Thymus (tissue), 11 donors: Measurements from ENCODE around the gene EVPL. TPM values are rescaled to one million over a fixed set of nuclear protein-coding genes. Genes with fewer than 3 reads are reported as not detected.

Experiments
- DNase-seq, 9 donors: peaks; one replicate each; pipeline ENCODE4 v3.0.0-alpha.2; 2013; ENCODE audit warnings: low spot score in 9 of 9, low read depth in 6 of 9, missing footprints in 1 of 9
- H3K27ac ChIP-seq, 2 donors: one replicate each; pipeline ENCODE4 v1.5.1; 2013; ENCODE audit warnings: control low read depth in 1 of 2, low read depth in 1 of 2, low read length in 1 of 2, mild to moderate bottlenecking in 1 of 2, moderate library complexity in 1 of 2
- H3K27me3 ChIP-seq, 2 donors: one replicate each; pipeline ENCODE4 v1.5.1; 2013; ENCODE audit warnings: low read length in 1 of 2; ENCODE audit not compliant: control insufficient read depth in 2 of 2, insufficient read depth in 1 of 2
- H3K36me3 ChIP-seq, 2 donors: one replicate each; pipeline ENCODE4 v1.5.1; 2013; ENCODE audit warnings: low read length in 1 of 2, mild to moderate bottlenecking in 1 of 2, moderate library complexity in 1 of 2; ENCODE audit not compliant: control insufficient read depth in 2 of 2, insufficient read depth in 2 of 2
- H3K4me1 ChIP-seq, 2 donors: one replicate each; pipeline ENCODE4 v1.5.1; 2013; ENCODE audit warnings: low read length in 2 of 2; ENCODE audit not compliant: control insufficient read depth in 2 of 2, insufficient read depth in 2 of 2
- H3K4me3 ChIP-seq, 2 donors: one replicate each; pipeline ENCODE4 v1.5.1; 2013; ENCODE audit warnings: low read length in 2 of 2, control low read depth in 1 of 2, mild to moderate bottlenecking in 1 of 2
- H3K9me3 ChIP-seq, 2 donors: one replicate each; pipeline ENCODE4 v1.5.1; 2013; ENCODE audit warnings: low read length in 1 of 2, mild to moderate bottlenecking in 1 of 2; ENCODE audit not compliant: control insufficient read depth in 2 of 2, insufficient read depth in 1 of 2
- WGBS: extraction: QIAGEN DNeasy Blood & Tissue Kit; methylation state at CpG from one replicate; pipeline ENCODE4 v1.1.7; 2013; 5-methylcytosine and 5-hydroxymethylcytosine counted together
- polyA plus RNA-seq: library from polyadenylated mRNA; stranded (reverse); fragments of 200-250 nt; gene quantifications from one replicate; pipeline ENCODE4 v1.2.3, GENCODE V29; 2013
- total RNA-seq: library from RNA; stranded (reverse); fragments of 120-200 nt; gene quantifications from one replicate; pipeline ENCODE4 v1.2.4, GENCODE V29; 2013
- donor health status: healthy.

The EVPL gene
- total and polyA plus RNA-seq, 2 donors: 0.33 to 3.9 TPM

GRCh38 chr17:76007131-76007849, 19.8 kb downstream of the EVPL start:
- WGBS: 97% methylated on average over 39 of the region's 39 CpGs
- DNase-seq: no peak
- peaks cover 3 to 6% of the 10 kb centered on the region in 2 donors for H3K36me3 ChIP-seq
- no peak overlapping the region for H3K4me3 ChIP-seq
- H3K9me3 ChIP-seq: no peaks in the 10 kb centered on the region
- peaks cover 0 to 10% of the 10 kb centered on the region in 2 donors for H3K4me1 ChIP-seq
- no peaks in the 10 kb centered on the region for H3K27me3 ChIP-seq
- H3K27ac ChIP-seq: no peak overlapping the region

GRCh38 chr17:76005263-76006149, 21.6 kb downstream of the EVPL start:
- no peak overlapping the region for H3K4me3 ChIP-seq
- peak overlapping the region in 1 of 2 donors; percentile 5 for H3K27ac ChIP-seq
- 72% methylated on average over 16 of the region's 16 CpGs for WGBS
- peaks cover 3 to 6% of the 10 kb centered on the region in 2 donors for H3K36me3 ChIP-seq
- H3K27me3 ChIP-seq: no peaks in the 10 kb centered on the region
- peaks cover 0 to 10% of the 10 kb centered on the region in 2 donors for H3K4me1 ChIP-seq
- peak; percentile 46 to 86 (median 67) for DNase-seq
- H3K9me3 ChIP-seq: no peaks in the 10 kb centered on the region

GRCh38 chr17:76004750-76005262, 22.3 kb downstream of the EVPL start:
- no peaks in the 10 kb centered on the region for H3K9me3 ChIP-seq
- H3K27me3 ChIP-seq: no peaks in the 10 kb centered on the region
- no peak for DNase-seq
- peaks cover 3 to 6% of the 10 kb centered on the region in 2 donors for H3K36me3 ChIP-seq
- 98% methylated on average over 8 of the region's 8 CpGs for WGBS
- no peak overlapping the region for H3K4me3 ChIP-seq
- H3K4me1 ChIP-seq: peaks cover 0 to 10% of the 10 kb centered on the region in 2 donors
- H3K27ac ChIP-seq: peak overlapping the region in 1 of 2 donors; percentile 5

GRCh38 chr17:76003915-76004314, 23.2 kb downstream of the EVPL start:
- peaks cover 0 to 10% of the 10 kb centered on the region in 2 donors for H3K4me1 ChIP-seq
- no peaks in the 10 kb centered on the region for H3K9me3 ChIP-seq
- WGBS: 96% methylated on average over 6 of the region's 6 CpGs
- no peak overlapping the region for H3K4me3 ChIP-seq
- no peak for DNase-seq
- peaks cover 3 to 6% of the 10 kb centered on the region in 2 donors for H3K36me3 ChIP-seq
- H3K27ac ChIP-seq: no peak overlapping the region
- no peaks in the 10 kb centered on the region for H3K27me3 ChIP-seq

GRCh38 chr17:76002100-76002499, 25.0 kb downstream of the EVPL start:
- Histone ChIP-seq H3K27ac (no peak overlapping the region), H3K27me3 (no peaks in the 10 kb centered on the region), H3K9me3 (peaks cover 1% of the 10 kb centered on the region in 2 donors), H3K36me3 (peaks cover 3 to 6% of the 10 kb centered on the region in 2 donors), H3K4me3 (no peak overlapping the region), H3K4me1 (peaks cover under 1 to 15% of the 10 kb centered on the region in 2 donors)
- WGBS: 98% methylated on average over 12 of the region's 12 CpGs
- DNase-seq: no peak

GRCh38 chr17:76000755-76001521, 26.2 kb downstream of the EVPL start, which contains the start of gene CDK3:
Gene CDK3 (plus strand): TSS chr17:76000855. CDS start chr17:76001426, 571 bp downstream.
- peaks cover 3 to 6% of the 10 kb centered on the region in 2 donors for H3K36me3 ChIP-seq
- WGBS: 96% methylated on average over 21 of the region's 21 CpGs
- H3K27me3 ChIP-seq: no peaks in the 10 kb centered on the region
- H3K9me3 ChIP-seq: peaks cover 1 to 5% of the 10 kb centered on the region in 2 donors
- no peak within 1 kb of the TSS for H3K4me3 ChIP-seq
- H3K4me1 ChIP-seq: peaks cover 5 to 20% of the 10 kb centered on the region in 2 donors
- H3K27ac ChIP-seq: no peak within 1 kb of the TSS
- no peak for DNase-seq

GRCh38 chr17:76000016-76000754, 26.9 kb downstream of the EVPL start:
- WGBS: 85% methylated on average over 31 of the region's 31 CpGs
- Histone ChIP-seq H3K4me3 (no peak overlapping the region), H3K9me3 (peaks cover 1 to 5% of the 10 kb centered on the region in 2 donors), H3K27me3 (no peaks in the 10 kb centered on the region), H3K27ac (no peak overlapping the region), H3K4me1 (peaks cover 5 to 13% of the 10 kb centered on the region in 2 donors), H3K36me3 (peaks cover 0 to 6% of the 10 kb centered on the region in 2 donors)
- DNase-seq: peak in 3 of 9 donors; percentile 47 to 66 (median 65)

GRCh38 chr17:75998327-75998795, 28.7 kb downstream of the EVPL start:
- WGBS: over 99% methylated on average over 9 of the region's 9 CpGs
- Histone ChIP-seq H3K9me3 (peaks cover 1 to 5% of the 10 kb centered on the region in 2 donors), H3K27me3 (no peaks in the 10 kb centered on the region), H3K4me1 (peaks cover 5 to 11% of the 10 kb centered on the region in 2 donors), H3K4me3 (no peak overlapping the region), H3K36me3 (peaks cover 0 to 2% of the 10 kb centered on the region in 2 donors), H3K27ac (no peak overlapping the region)
- no peak for DNase-seq
